Measurements from ENCODE around the gene EEF1A2. TPM values are rescaled to one million over a fixed set of nuclear protein-coding genes. Genes with fewer than 3 reads are reported as not detected.

EEF1A2 gene
- total and polyA plus RNA-seq, 2 of the 4 experiments (the other 2 are of a cell fraction) = 1.3 to 4.6 TPM

GRCh38 chr20:63487116-63487764 is 11.6 kb downstream of the EEF1A2 start:
- H3K23ac ChIP-seq (ENCODE audit: low read depth, low read length) = no peak overlapping the region
- WGBS, 2 experiments (ENCODE audit: extremely low coverage in 2 of 2, insufficient read length in 1 of 2) = 54% methylated on average over 2 of the region's 14 CpGs; no CpG with 5 or more reads in 1 of the 2 experiments
- POLR2A ChIA-PET (ENCODE audit: unreplicated experiment) = no interaction called here

More at GRCh38 chr20:63487116-63487764, 11.6 kb downstream of the EEF1A2 start:
- no peak overlapping the region for H3K4me3 ChIP-seq (ENCODE audit: insufficient read depth, low read depth, low read length)
- no peak overlapping the region for H2BK120ac ChIP-seq (ENCODE audit: low read depth, low read length)
- no TSS peak for BruUV-seq (replicated peaks)
- H2AK5ac ChIP-seq (ENCODE audit: low read depth, low read length) = no peak overlapping the region
- H2AFZ ChIP-seq (replicated peaks; ENCODE audit: low read length, poor library complexity) = no peak overlapping the region
- no peak for TF ChIP-seq USF2 (IDR thresholded peaks at IDR 0.05; ENCODE audit: low read depth, low read length)
- TF ChIP-seq MAFK (IDR thresholded peaks at IDR 0.05; ENCODE audit: low read depth, low read length) = no peak
- no peak for TF ChIP-seq NFE2L2 (IDR thresholded peaks at IDR 0.05; ENCODE audit: low read depth, low read length)
- no peak for TF ChIP-seq CEBPB (IDR thresholded peaks at IDR 0.05; ENCODE audit: low read depth, low read length)
- TF ChIP-seq FOS (IDR thresholded peaks at IDR 0.05; ENCODE audit: low read depth, low read length) = no peak
- no peak for TF ChIP-seq POLR2A (IDR thresholded peaks at IDR 0.05; ENCODE audit: low read depth, low read length)
- no peak for TF ChIP-seq RAD21 (IDR thresholded peaks at IDR 0.05; ENCODE audit: low read length)
- no peak for ATAC-seq (ENCODE audit: low read depth)
- dilution Hi-C loops (cut with HindIII; ENCODE audit: low sequenced_read_pairs, unreplicated experiment) = no loop called here
- no peak overlapping the region for H4K8ac ChIP-seq (ENCODE audit: low read depth in 2 of 2, low read length in 2 of 2)
- H3K14ac ChIP-seq (replicated peaks; ENCODE audit: low read depth, low read length) = no peak overlapping the region
- H3K36me3 ChIP-seq (ENCODE audit: control insufficient read depth, insufficient read depth, low read length) = no peaks in the 10 kb centered on the region
- no peaks in the 10 kb centered on the region for H3K79me1 ChIP-seq (ENCODE audit: low read depth in 1 of 2, low read length in 2 of 2)
- H3K4me1 ChIP-seq (ENCODE audit: control insufficient read depth, insufficient read depth, low read length) = no peaks in the 10 kb centered on the region
- no peak overlapping the region for H2BK20ac ChIP-seq (ENCODE audit: low read depth, low read length)
- H4K91ac ChIP-seq (ENCODE audit: insufficient read depth, low read depth, low read length) = no peak overlapping the region
- H3K56ac ChIP-seq (ENCODE audit: extremely low read depth, insufficient read depth, low read length) = no peak overlapping the region
- intact Hi-C loops (cut with micrococcal nuclease) = no loop called here
- no peak overlapping the region for H3K4me2 ChIP-seq (ENCODE audit: low read depth, low read length)
- no peaks in the 10 kb centered on the region for H3K9me1 ChIP-seq (ENCODE audit: insufficient read depth, low read length)
- H2BK15ac ChIP-seq (ENCODE audit: low read depth, low read length) = no peak overlapping the region
- H3K9me3 ChIP-seq (ENCODE audit: control insufficient read depth, insufficient read depth, low read length) = no peaks in the 10 kb centered on the region
- no peak overlapping the region for H4K5ac ChIP-seq (ENCODE audit: low read depth, low read length)
- CTCF ChIA-PET = no interaction called here
- no peak overlapping the region for H3K4ac ChIP-seq (ENCODE audit: low read depth, low read length)
- no peak overlapping the region for H3K18ac ChIP-seq (ENCODE audit: low read depth, low read length)
- H3K27me3 ChIP-seq (ENCODE audit: control insufficient read depth, insufficient read depth, low read length) = peaks cover 34% of the 10 kb centered on the region
- no peak overlapping the region for H2AK9ac ChIP-seq (replicated peaks; ENCODE audit: low read depth, low read length, poor library complexity)
- DNase-seq = no peak
- no peak overlapping the region for H3K27ac ChIP-seq (ENCODE audit: insufficient read depth, low read length)
- H3K9ac ChIP-seq (ENCODE audit: low read depth, low read length) = no peak overlapping the region
- no peaks in the 10 kb centered on the region; the same call in 1 of the 2 replicates for H4K20me1 ChIP-seq (ENCODE audit: insufficient read depth, low read length)
- no peak overlapping the region for H2BK5ac ChIP-seq (ENCODE audit: low read depth, low read length, poor library complexity, severe bottlenecking)
- in situ Hi-C loops (cut with MboI; ENCODE audit: low sequenced_read_pairs) = no loop called here

All from IMR-90 (cell line).